ENCODE results near the gene UNC5B.
"Not testable (repeated sequence)": the region's sequence is repeated elsewhere in the genome, so short reads cannot be mapped to it uniquely, and the experiment has no call there.

Gene UNC5B

DNA sequence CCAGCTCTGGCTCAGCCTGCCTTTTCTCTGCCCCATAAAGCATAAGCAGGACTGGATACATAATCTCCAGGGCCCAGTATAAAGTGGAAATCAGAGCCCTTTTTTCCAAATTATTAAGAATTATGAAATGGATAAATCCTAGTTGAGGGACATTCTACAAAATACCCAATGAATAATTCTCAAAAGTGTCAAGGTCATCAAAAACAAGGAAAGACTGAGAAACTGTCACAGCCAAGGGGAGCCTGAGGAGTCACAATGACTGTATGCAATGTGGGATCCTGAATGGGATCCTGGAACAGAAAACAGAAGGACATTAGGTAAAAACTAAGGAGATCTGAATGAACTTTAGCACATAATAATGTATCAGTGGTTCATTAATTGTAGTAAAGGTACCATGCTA, 4.8 kb upstream of the UNC5B start:
- no peak for DNase-seq (ENCODE audit: extremely low read depth in 1 of 2, low read depth in 1 of 2)

GRCh38 chr10:71209352-71209715, 3.0 kb upstream of the UNC5B start:
- no peak for DNase-seq (ENCODE audit: extremely low read depth in 1 of 2, low read depth in 1 of 2)

GRCh38 chr10:71209731-71210541, 2.4 kb upstream of the UNC5B start:
- no peak for DNase-seq (ENCODE audit: extremely low read depth in 1 of 2, low read depth in 1 of 2)

DNA sequence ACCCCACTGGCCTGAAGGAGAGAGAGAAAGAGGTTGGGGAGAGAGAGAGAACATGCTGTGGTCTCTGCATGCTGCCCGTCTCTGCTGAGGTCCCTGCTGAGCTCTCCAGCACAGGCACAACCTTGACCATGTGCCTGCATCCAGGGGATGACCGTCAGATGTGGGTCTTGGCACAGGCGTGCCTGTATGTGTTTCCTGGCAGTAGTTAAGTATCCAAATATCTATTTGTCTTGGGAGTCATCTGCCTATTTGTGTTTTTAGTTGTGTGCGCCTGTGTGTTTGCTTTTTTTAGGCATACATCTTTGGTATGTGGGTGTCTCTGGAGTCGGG, 1.9 kb upstream of the UNC5B start:
- DNase-seq (ENCODE audit: extremely low read depth in 1 of 2, low read depth in 1 of 2), result no peak

DNA sequence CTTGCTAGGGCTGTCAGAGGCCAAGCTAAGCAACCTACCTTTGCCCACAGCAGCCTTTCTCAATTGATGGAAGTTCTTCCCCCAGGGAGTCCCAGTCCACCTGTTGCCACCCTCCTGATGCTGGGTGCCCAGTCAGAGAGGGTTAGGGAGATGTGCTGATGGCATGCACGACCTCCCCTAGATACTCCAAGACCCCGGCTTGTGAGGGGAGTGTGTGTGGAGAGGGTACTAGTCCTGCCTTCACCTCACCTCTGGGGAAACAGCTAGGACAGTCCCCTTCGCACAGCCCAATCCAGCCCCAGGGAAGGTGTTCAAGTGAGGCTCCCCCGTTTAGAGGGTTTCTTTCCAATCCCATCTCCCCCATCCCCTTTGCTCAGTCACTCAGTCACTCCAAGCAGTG, 1.3 kb upstream of the UNC5B start:
- no peak for DNase-seq (ENCODE audit: extremely low read depth in 1 of 2, low read depth in 1 of 2)

DNA sequence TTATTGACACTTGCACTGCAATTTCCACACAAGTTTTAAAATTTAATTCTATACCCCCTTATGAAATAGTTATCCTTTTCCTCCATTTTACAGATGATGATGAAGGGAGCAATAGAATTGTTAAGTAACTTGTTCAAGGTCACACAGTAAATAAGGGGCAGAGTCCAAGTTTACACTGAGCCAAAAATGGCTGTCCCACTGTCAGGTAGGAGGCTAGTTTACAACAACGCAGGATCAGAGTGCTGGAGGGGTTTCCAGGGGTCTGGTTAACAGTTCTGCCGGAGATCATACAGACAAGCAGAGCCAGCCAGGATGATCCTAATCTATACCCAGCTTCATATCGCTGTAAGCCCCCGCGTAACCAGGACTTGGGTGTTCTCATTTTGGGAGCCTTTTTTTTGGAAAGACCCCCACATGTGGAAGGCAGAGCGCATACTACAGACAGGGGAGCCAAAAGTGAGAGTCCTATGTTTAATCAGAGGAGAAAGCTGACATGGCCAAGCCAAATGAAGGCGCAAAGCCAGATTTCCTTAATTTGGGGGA, 524 bp upstream of the UNC5B start:
- DNase-seq (ENCODE audit: extremely low read depth in 1 of 2, low read depth in 1 of 2), result no peak

DNA sequence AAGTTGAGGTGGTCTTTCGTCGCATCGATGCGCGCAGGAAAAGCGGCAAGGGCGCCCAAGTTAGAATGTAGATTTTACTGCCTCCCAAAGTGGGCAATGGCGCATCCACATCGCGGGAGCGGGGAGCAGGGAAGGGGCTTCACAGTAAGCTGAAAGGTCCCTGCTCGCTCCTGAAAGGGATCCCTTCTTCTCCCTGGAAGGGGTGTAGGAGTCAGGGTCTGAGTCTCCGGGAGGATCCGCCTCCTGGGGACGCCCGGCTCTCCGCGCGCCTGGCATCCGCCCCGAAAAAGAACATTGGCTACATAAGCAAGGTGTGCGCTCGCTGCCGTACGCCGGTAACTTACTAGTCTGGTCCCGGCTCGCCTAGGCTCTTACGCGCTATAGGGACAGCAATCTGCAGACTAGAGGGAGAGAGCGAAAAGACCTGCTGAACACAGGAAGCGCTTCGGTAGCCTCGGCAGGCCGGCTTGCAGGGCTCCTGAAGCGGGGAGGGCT, 804 bp downstream of the UNC5B start:
- DNase-seq (ENCODE audit: extremely low read depth in 1 of 2, low read depth in 1 of 2), result no peak

GRCh38 chr10:71213761-71214440, 1.5 kb downstream of the UNC5B start:
- DNase-seq (ENCODE audit: extremely low read depth in 1 of 2, low read depth in 1 of 2), result no peak

DNA sequence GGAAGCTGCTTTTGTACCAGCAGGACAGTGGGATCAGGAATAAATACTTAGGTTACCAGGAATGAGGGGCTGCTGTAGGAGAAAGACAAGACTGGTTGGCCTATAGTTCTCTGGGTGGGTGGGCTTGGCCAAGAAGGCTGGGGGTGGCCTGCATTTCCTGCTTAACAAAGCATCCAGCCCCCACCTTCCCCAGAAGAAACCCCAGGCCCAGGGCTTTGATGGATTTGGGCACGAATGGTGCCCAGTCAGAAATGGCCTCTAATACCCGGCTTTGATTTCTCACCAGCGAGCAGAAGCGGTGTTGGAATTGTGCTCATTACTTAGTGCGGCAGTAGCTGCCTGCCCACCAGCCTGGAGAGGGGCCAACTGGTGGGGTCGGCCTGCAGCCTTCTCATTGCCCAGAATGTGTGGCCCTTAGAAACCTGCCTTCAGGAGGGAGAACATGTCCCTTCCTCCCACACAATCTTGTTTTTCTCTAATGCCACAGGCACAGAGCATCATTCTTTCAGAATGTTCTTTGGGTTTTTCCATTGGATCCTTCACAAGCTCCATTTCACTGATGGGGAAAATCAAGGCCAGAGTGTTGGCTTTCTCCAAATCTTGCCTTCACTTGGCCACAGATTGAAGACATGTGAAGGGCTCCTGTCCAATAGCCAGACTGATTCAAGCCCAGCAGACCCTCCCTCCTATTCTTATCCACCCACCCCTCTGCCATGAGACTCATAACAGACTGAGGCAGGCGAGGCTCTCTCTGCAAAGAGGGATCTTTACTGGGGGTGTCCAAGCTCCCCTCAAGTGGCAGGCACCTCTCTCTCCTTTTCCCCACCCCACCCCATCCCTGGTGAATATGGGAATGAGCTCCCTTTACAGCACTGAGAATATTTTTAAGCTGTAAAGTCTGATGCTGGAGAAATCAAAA, 2.5 kb downstream of the UNC5B start:
- no peak for DNase-seq (ENCODE audit: extremely low read depth in 1 of 2, low read depth in 1 of 2)

DNA sequence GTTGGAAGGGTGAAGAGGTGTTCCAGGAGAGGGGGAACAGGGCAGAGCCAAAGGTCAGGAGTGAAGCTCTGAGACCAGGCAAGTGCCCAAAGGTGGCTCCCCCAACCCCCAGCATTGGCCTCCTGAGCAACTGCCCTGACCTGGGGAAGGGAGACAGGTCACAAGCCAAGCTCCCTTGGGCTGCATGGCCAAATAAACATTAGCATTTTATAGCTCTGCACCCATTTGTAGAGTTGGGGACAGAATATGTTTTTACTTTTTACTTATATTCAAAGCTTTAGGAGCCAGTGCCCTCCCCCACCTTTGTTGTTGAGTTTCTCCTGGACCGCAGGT, 4.0 kb downstream of the UNC5B start:
- DNase-seq (ENCODE audit: extremely low read depth in 1 of 2, low read depth in 1 of 2), result no peak

- DNase-seq (ENCODE audit: extremely low read depth in 1 of 2, low read depth in 1 of 2), result no peak
Observed at GRCh38 chr10:71216751-71217265, 4.4 kb downstream of the UNC5B start.

- no peak for DNase-seq (ENCODE audit: extremely low read depth in 1 of 2, low read depth in 1 of 2)
Observed at GRCh38 chr10:71217266-71218045, 5.1 kb downstream of the UNC5B start.

- no peak for DNase-seq (ENCODE audit: extremely low read depth in 1 of 2, low read depth in 1 of 2)
Observed at GRCh38 chr10:71218046-71218650, 5.8 kb downstream of the UNC5B start.

DNA sequence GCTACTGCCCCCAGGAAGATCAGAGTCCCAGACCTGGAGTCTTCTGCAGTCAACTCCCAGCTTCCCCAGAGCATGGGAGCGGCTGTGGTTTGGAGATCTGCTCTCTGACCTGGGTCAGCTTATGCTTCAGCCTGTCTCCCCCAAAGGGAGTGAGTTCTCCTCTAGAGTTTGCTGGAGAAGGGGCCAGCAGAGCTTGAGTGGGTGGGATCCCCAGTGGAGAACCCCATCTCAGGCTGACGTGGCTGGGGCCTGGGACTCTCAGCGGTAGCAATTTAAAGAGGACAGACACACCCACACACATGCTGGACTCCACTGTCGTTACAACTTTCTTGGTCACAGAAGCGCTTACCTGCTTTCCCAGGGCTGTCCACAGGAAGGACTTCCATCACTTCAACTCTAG, 6.3 kb downstream of the UNC5B start:
- no peak for DNase-seq (ENCODE audit: extremely low read depth in 1 of 2, low read depth in 1 of 2)

DNA sequence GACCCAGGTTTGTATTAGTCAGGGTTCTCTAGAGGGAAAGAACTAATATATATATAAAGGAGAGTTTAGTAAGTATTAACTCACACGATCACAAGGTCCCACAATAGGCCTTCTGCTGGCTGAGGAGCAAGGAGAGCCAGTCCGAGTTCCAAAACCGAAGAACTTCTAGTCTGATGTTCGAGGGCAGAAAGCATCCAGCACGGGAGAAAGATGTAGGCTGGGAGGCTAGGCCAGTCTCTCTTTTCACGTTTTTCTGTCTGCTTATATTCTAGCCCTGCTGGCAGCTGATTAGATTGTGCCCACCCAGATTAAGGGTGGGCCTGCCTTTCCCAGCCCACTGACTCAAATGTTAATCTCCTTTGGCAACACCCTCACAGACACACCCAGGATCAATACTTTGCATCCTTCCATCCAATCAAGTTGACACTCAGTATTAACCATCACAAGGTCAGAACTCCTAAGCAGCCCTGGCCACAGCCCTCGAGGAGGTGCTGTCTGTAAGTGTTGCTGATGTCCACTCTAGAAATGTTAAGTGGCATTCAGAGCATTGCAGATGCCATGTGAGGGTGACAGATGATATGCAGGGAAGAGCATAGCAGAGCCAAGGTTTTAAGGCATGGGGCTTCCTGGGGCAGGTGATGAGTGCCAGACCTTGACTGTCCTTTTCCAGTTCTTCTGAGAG, 7.0 kb downstream of the UNC5B start:
- DNase-seq (ENCODE audit: extremely low read depth in 1 of 2, low read depth in 1 of 2), result not testable (repeated sequence)

GRCh38 chr10:71219918-71220688, 7.7 kb downstream of the UNC5B start:
- DNase-seq (ENCODE audit: extremely low read depth in 1 of 2, low read depth in 1 of 2), result no peak

GRCh38 chr10:71220689-71221540, 8.5 kb downstream of the UNC5B start:
- DNase-seq (ENCODE audit: extremely low read depth in 1 of 2, low read depth in 1 of 2), result no peak

Measured in stimulated activated CD8-positive, alpha-beta memory T cell treated with anti-CD3 and anti-CD28 coated beads, Interleukin-7, amount 100 ng/mL, for 48 hours (primary cell).